Raji (cell line): ENCODE measurements around the gene RUNX1.

Experiments
- POLR2A ChIP-seq: IDR thresholded peaks from 2 replicates; pipeline ENCODE4 v1.6.1; 2011; ENCODE audit warnings: low read depth, low read length, control low read depth; ENCODE audit not compliant: insufficient read depth

RUNX1 gene

GRCh38 chr21:34795548-34796180 is 253.4 kb downstream of the RUNX1 start:
- no peak for TF ChIP-seq POLR2A

GRCh38 chr21:34795175-34795547 is 253.9 kb downstream of the RUNX1 start:
- TF ChIP-seq POLR2A = no peak

- TF ChIP-seq POLR2A = no peak
These were observed 254.4 kb downstream of the RUNX1 start for GRCh38 chr21:34794686-34795085.

- TF ChIP-seq POLR2A = no peak
These were observed 255.6 kb downstream of the RUNX1 start for GRCh38 chr21:34793471-34793870.

- no peak for TF ChIP-seq POLR2A
These were observed 256.5 kb downstream of the RUNX1 start for GRCh38 chr21:34792504-34793089.

- no peak for TF ChIP-seq POLR2A
These were observed 257.2 kb downstream of the RUNX1 start for GRCh38 chr21:34791776-34792503.

GRCh38 chr21:34790834-34791233 is 258.3 kb downstream of the RUNX1 start:
- TF ChIP-seq POLR2A = no peak

GRCh38 chr21:34790341-34790740 is 258.8 kb downstream of the RUNX1 start:
- TF ChIP-seq POLR2A = no peak

GRCh38 chr21:34788879-34789278 is 260.2 kb downstream of the RUNX1 start:
- no peak for TF ChIP-seq POLR2A

- no peak for TF ChIP-seq POLR2A
These were observed 265.3 kb downstream of the RUNX1 start for GRCh38 chr21:34783815-34784214.

GRCh38 chr21:34782506-34783360 is 266.4 kb downstream of the RUNX1 start:
- TF ChIP-seq POLR2A = no peak

GRCh38 chr21:34781526-34781925 is 267.6 kb downstream of the RUNX1 start:
- no peak for TF ChIP-seq POLR2A

- no peak for TF ChIP-seq POLR2A
These were observed 269.2 kb downstream of the RUNX1 start for GRCh38 chr21:34779860-34780259.

GRCh38 chr21:34775793-34776192 is 273.3 kb downstream of the RUNX1 start:
- TF ChIP-seq POLR2A = no peak

- TF ChIP-seq POLR2A = no peak
These were observed 274.4 kb downstream of the RUNX1 start for GRCh38 chr21:34774750-34775149.
